Panc1 (cell line): Measurements from ENCODE around the gene TRA2A.
A peak's percentile ranks its signal among the peaks of the same experiment; 100 is the strongest.

Source experiments
- CTCF ChIP-seq: fragments of 450-650 bp; IDR thresholded peaks from 2 replicates; pipeline ENCODE4 v1.5.1; 2017; ENCODE audit warnings: mild to moderate bottlenecking
- POLR2AphosphoS5 ChIP-seq: IDR thresholded peaks from 2 replicates; pipeline ENCODE4 v1.6.1; 2012; ENCODE audit warnings: mild to moderate bottlenecking, low read depth, low read length, moderate library complexity
- SIN3A ChIP-seq: IDR thresholded peaks from 2 replicates; pipeline ENCODE4 v1.6.1; 2012; ENCODE audit warnings: low read depth, mild to moderate bottlenecking, low read length, moderate library complexity, borderline replicate concordance; ENCODE audit not compliant: insufficient read depth

GRCh38 chr7:23544913-23545354 lies 13.2 kb upstream of the TRA2A start:
- no peak for TF ChIP-seq POLR2AphosphoS5
- peak; percentile 92 for TF ChIP-seq CTCF
- no peak for TF ChIP-seq SIN3A
